ENCODE results near the gene KICS2. TPM values are rescaled to one million over a fixed set of nuclear protein-coding genes. Genes with fewer than 3 reads are reported as not detected.
A peak's percentile ranks its signal among the peaks of the same experiment; 100 is the strongest.

KICS2 gene
- total RNA-seq, 1 donor from 2014 or later = 5.4 TPM

- H3K36me3 ChIP-seq = no peaks in the 10 kb centered on the region
- ATAC-seq (no peak), DNase-seq (no peak)
- no peak overlapping the region for H3K4me3 ChIP-seq
- intact Hi-C loops (cut with DNase I) = no loop called here
- no peaks in the 10 kb centered on the region for H3K27me3 ChIP-seq
- H3K27ac ChIP-seq = no peak overlapping the region
- TF ChIP-seq, protein P1, sequence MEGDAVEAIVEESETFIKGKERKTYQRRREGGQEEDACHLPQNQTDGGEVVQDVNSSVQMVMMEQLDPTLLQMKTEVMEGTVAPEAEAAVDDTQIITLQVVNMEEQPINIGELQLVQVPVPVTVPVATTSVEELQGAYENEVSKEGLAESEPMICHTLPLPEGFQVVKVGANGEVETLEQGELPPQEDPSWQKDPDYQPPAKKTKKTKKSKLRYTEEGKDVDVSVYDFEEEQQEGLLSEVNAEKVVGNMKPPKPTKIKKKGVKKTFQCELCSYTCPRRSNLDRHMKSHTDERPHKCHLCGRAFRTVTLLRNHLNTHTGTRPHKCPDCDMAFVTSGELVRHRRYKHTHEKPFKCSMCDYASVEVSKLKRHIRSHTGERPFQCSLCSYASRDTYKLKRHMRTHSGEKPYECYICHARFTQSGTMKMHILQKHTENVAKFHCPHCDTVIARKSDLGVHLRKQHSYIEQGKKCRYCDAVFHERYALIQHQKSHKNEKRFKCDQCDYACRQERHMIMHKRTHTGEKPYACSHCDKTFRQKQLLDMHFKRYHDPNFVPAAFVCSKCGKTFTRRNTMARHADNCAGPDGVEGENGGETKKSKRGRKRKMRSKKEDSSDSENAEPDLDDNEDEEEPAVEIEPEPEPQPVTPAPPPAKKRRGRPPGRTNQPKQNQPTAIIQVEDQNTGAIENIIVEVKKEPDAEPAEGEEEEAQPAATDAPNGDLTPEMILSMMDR (IDR thresholded peaks at IDR 0.05) = no peak
- H3K4me1 ChIP-seq = no peaks in the 10 kb centered on the region
- no peaks in the 10 kb centered on the region for H3K9me3 ChIP-seq
Observed at GRCh38 chr12:64190140-64190539, 32.0 kb downstream of the KICS2 start.

DNA sequence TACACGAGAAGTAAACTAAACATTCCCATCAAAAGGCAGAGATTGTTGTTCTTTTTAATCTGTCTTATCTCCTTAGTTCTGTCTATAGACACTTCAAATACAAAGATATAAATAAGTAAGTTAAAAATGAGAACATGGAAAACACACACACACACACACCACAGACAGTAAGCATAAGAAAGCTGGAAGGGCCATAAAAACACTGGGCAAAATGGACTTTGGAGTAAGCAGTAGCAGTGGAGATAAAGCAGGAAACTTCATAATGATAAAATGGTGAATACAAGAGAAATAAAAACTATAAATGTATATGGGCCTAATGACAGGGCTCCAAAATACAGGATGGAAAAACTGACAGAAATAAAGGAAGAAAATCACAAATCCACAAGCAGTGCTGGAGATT lies 32.6 kb downstream of the KICS2 start:
- H3K4me3 ChIP-seq = no peak overlapping the region
- H3K36me3 ChIP-seq = no peaks in the 10 kb centered on the region
- no peaks in the 10 kb centered on the region for H3K9me3 ChIP-seq
- intact Hi-C loops (cut with DNase I) = loop anchor here (10.0 kb wide), 2 partner anchors 55 to 345 kb away; partner anchors contain the start of gene SRGAP1
- no peak overlapping the region for H3K27ac ChIP-seq
- no peak for ATAC-seq
- TF ChIP-seq, protein P1 (IDR thresholded peaks at IDR 0.05) = no peak
- no peaks in the 10 kb centered on the region for H3K27me3 ChIP-seq
- H3K4me1 ChIP-seq = no peaks in the 10 kb centered on the region
- DNase-seq = no peak

- intact Hi-C loops (cut with DNase I) = loop anchor here (10.0 kb wide), 2 partner anchors 57 to 343 kb away; partner anchors contain the start of gene SRGAP1
- Histone ChIP-seq H3K4me3 (no peak overlapping the region), H3K36me3 (no peaks in the 10 kb centered on the region), H3K4me1 (no peaks in the 10 kb centered on the region), H3K27ac (no peak overlapping the region), H3K27me3 (no peaks in the 10 kb centered on the region), H3K9me3 (no peaks in the 10 kb centered on the region)
- TF ChIP-seq, protein P1 (IDR thresholded peaks at IDR 0.05) = no peak
- DNase-seq (no peak), ATAC-seq (no peak)
Observed at GRCh38 chr12:64187794-64188193, 34.3 kb downstream of the KICS2 start.

- intact Hi-C loops (cut with DNase I) = loop anchor here (10.0 kb wide), 2 partner anchors 57 to 343 kb away; partner anchors contain the start of gene SRGAP1
- peak; percentile 26 for ATAC-seq
- Histone ChIP-seq H3K36me3 (no peaks in the 10 kb centered on the region), H3K9me3 (no peaks in the 10 kb centered on the region), H3K4me1 (no peaks in the 10 kb centered on the region), H3K4me3 (no peak overlapping the region), H3K27ac (no peak overlapping the region), H3K27me3 (no peaks in the 10 kb centered on the region)
- TF ChIP-seq, protein P1 (IDR thresholded peaks at IDR 0.05) = no peak
- DNase-seq = no peak
Observed at GRCh38 chr12:64187370-64187769, 34.7 kb downstream of the KICS2 start.

DNA sequence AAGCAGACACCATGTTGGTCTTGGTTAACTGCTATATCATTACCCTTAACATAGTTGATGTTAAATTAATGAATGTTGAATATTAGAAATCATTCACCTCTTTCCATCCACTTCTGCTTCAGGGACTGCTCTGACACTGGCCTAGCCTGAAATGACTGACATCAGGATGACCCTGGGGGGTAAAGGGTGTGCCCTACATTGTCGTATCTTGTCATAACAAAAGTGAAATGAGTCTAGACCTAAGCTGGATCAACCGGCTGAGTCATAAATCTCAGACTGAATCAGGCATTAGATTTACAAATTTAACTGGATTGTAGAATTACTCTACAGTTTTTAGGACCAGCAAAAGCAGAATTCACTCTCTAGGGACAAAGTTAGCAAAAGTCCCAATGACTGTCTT lies 35.3 kb downstream of the KICS2 start:
- intact Hi-C loops (cut with DNase I) = loop anchor here (10.0 kb wide), 2 partner anchors 58 to 342 kb away; partner anchors contain the start of gene SRGAP1
- peak; percentile 49 for ATAC-seq

More for the DNA sequence above, 35.3 kb downstream of the KICS2 start:
- H3K4me1 ChIP-seq = peaks cover 4% of the 10 kb centered on the region
- no peak overlapping the region for H3K4me3 ChIP-seq
- TF ChIP-seq, protein P1 (IDR thresholded peaks at IDR 0.05) = no peak
- no peaks in the 10 kb centered on the region for H3K9me3 ChIP-seq
- no peaks in the 10 kb centered on the region for H3K36me3 ChIP-seq
- no peaks in the 10 kb centered on the region for H3K27me3 ChIP-seq
- DNase-seq = no peak
- H3K27ac ChIP-seq = no peak overlapping the region

All from upper lobe of right lung (tissue), 1 donor.